Caco-2 (cell line): Measurements from ENCODE around the gene SDF4. TPM values are rescaled to one million over a fixed set of nuclear protein-coding genes. Genes with fewer than 3 reads are reported as not detected.

Experiments
- BruUV-seq: library from RNA; stranded (reverse); fragments of 400-500 nt; replicated peaks from 2 replicates; lab custom pipeline; 2021; lab: Mats Ljungman, UMichigan
- CTCF ChIA-PET: fragments of 300-600 bp; sonication (Branson Sonifier 250); formaldehyde crosslinking; loops from one replicate; lab custom pipeline; 2022; ENCODE audit warnings: antibody characterized with exemption; lab: Charles Lee
- POLR2A ChIA-PET: fragments of 300-600 bp; sonication (Branson Sonifier 250); formaldehyde crosslinking; loops from one replicate; lab custom pipeline; 2022; ENCODE audit warnings: antibody characterized with exemption; lab: Charles Lee
- DNase-seq, 2 experiments: peaks; one replicate each; pipeline versions ENCODE4 v3.0.0 to v3.0.0-alpha.2; 2020 to 2022
- H3K27me3 ChIP-seq: replicated peaks from 2 replicates; pipeline ENCODE4 v1.6.0; 2011; ENCODE audit warnings: low read length; ENCODE audit not compliant: control insufficient read depth, insufficient read depth
- H3K36me3 ChIP-seq: 2 replicates; pipeline ENCODE4 v1.5.1; 2011; ENCODE audit warnings: low read length; ENCODE audit not compliant: control insufficient read depth, insufficient read depth
- H3K4me1 ChIP-seq: fragments of 250-450 bp; sonication (Bioruptor Pico); 2 replicates; pipeline ENCODE4 v1.5.1; 2020; ENCODE audit warnings: mild to moderate bottlenecking
- H3K4me3 ChIP-seq: 2 replicates; pipeline ENCODE4 v1.5.1; 2011; ENCODE audit warnings: low read depth, mild to moderate bottlenecking, control low read depth, low read length
- H3K9me3 ChIP-seq: fragments of 250-450 bp; sonication (Bioruptor Pico); 2 replicates; pipeline ENCODE4 v1.5.1; 2020; ENCODE audit warnings: mild to moderate bottlenecking, moderate library complexity
- H3K27ac Mint-ChIP-seq: one replicate; pipeline ENCODE4 v1.8.0; 2022; ENCODE audit warnings: mixed read lengths; ENCODE audit not compliant: unreplicated experiment
- H3K27me3 Mint-ChIP-seq: one replicate; pipeline ENCODE4 v1.8.0; 2022; ENCODE audit warnings: mixed read lengths; ENCODE audit not compliant: insufficient read depth, unreplicated experiment
- H3K36me3 Mint-ChIP-seq: one replicate; pipeline ENCODE4 v1.8.0; 2022; ENCODE audit warnings: mild to moderate bottlenecking, mixed read lengths; ENCODE audit not compliant: insufficient read depth, unreplicated experiment
- H3K4me1 Mint-ChIP-seq: one replicate; pipeline ENCODE4 v1.8.0; 2022; ENCODE audit warnings: low read depth, mixed read lengths; ENCODE audit not compliant: unreplicated experiment
- H3K4me3 Mint-ChIP-seq: one replicate; pipeline ENCODE4 v1.8.0; 2022; ENCODE audit warnings: mild to moderate bottlenecking, moderate library complexity, mixed read lengths; ENCODE audit not compliant: unreplicated experiment
- H3K9me3 Mint-ChIP-seq: one replicate; pipeline ENCODE4 v1.8.0; 2022; ENCODE audit warnings: mixed read lengths; ENCODE audit not compliant: unreplicated experiment
- intact Hi-C: fragments of 100-400 bp; cut with micrococcal nuclease; formaldehyde crosslinking; loops from one replicate; pipeline ENCODE4 v1.10.0; 2022; ENCODE audit not compliant: unreplicated experiment
- total RNA-seq: library from RNA; stranded (reverse); gene quantifications from 2 replicates; pipeline ENCODE4 v1.2.3, GENCODE V29; 2022
- TF ChIP-seq, protein P1 (sequence below), 2 experiments: fragments of 200-600 bp in 1 of 2; IDR thresholded peaks; 1 replicate in 1 of 2; 2 replicates in 1 of 2; pipeline versions ENCODE4 v1.5.1 to v1.8.0; 2011 to 2022; ENCODE audit warnings: antibody characterized with exemption in 1 of 2, control low read depth in 1 of 2, inconsistent platforms in 1 of 2, low read depth in 1 of 2, low read length in 1 of 2, mild to moderate bottlenecking in 1 of 2, moderate library complexity in 1 of 2; ENCODE audit not compliant: insufficient read depth in 1 of 2, severe bottlenecking in 1 of 2, unreplicated experiment in 1 of 2

The SDF4 gene
- total RNA-seq, 1 experiment from 2014 or later, result 140 TPM

DNA sequence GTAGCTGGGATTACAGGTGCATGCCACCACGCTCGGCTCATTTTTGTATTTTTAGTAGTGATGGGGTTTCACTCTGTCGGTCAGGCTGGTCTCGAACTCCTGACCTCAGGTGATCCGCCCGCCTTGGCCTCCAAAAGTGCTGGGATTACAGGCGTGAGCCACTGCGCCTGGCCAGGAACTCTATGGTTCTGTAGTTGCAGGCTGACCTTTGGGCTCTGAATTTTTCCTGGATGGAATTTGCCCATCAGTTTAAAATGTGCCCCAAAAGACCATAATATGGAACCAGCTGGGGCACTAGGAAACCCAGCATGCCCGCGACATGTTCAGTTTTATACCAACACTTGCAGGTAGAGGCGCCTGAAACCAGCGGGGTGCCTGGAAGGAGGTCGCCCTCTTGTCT is 46.8 kb upstream of the SDF4 start:
- Mint-ChIP-seq H3K4me3 (no peak overlapping the region), H3K9me3 (no peaks in the 10 kb centered on the region), H3K27me3 (no peaks in the 10 kb centered on the region), H3K36me3 (no peaks in the 10 kb centered on the region), H3K4me1 (no peaks in the 10 kb centered on the region), H3K27ac (no peak overlapping the region)
- Histone ChIP-seq H3K9me3 (no peaks in the 10 kb centered on the region), H3K4me3 (no peak overlapping the region), H3K36me3 (no peaks in the 10 kb centered on the region), H3K4me1 (0 out of 2 replicates have a peak, but pooled peaks cover 6% of the 10 kb centered on the region), H3K27me3 (no peaks in the 10 kb centered on the region)
- ChIA-PET POLR2A (no interaction called here), CTCF (interaction anchor here (0.6 kb wide), 1 partner anchor 15 kb away, joined by 3 read pairs; no protein-coding TSS in a partner anchor)
- BruUV-seq, result no TSS peak
- no peak for DNase-seq
- intact Hi-C loops, result no loop called here
- TF ChIP-seq, protein P1, sequence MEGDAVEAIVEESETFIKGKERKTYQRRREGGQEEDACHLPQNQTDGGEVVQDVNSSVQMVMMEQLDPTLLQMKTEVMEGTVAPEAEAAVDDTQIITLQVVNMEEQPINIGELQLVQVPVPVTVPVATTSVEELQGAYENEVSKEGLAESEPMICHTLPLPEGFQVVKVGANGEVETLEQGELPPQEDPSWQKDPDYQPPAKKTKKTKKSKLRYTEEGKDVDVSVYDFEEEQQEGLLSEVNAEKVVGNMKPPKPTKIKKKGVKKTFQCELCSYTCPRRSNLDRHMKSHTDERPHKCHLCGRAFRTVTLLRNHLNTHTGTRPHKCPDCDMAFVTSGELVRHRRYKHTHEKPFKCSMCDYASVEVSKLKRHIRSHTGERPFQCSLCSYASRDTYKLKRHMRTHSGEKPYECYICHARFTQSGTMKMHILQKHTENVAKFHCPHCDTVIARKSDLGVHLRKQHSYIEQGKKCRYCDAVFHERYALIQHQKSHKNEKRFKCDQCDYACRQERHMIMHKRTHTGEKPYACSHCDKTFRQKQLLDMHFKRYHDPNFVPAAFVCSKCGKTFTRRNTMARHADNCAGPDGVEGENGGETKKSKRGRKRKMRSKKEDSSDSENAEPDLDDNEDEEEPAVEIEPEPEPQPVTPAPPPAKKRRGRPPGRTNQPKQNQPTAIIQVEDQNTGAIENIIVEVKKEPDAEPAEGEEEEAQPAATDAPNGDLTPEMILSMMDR (IDR thresholded peaks at IDR 0.05; ENCODE audit: insufficient read depth in 1 of 2, low read depth in 1 of 2, low read length in 1 of 2, severe bottlenecking in 1 of 2, unreplicated experiment in 1 of 2), result no peak

DNA sequence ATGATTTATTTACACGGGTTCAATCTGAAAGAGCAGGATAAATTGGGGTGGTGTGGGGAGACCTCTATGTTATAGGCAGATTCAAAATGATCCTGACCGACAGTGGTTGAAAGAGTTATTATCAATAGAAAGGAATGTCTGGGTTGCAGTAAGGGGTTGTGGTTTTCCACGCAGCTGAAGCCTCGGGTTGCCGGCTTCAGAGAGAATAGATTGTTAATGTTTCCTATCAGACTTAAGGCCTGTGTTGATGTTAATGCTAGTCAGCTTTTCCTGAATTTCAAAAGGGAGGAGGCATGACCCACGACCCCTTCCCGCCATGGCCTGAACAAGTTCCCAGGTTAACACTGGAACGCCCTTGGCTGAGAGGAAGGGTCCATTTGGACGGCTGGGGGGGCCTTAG is 44.0 kb upstream of the SDF4 start:
- H3K4me3 ChIP-seq, result no peak overlapping the region
- TF ChIP-seq, protein P1 (IDR thresholded peaks at IDR 0.05; ENCODE audit: insufficient read depth in 1 of 2, low read depth in 1 of 2, low read length in 1 of 2, severe bottlenecking in 1 of 2, unreplicated experiment in 1 of 2), result no peak
- no peak for DNase-seq
- no peaks in the 10 kb centered on the region for H3K36me3 ChIP-seq
- CTCF ChIA-PET, result interaction anchor here (0.6 kb wide), 1 partner anchor 113 kb away, joined by 9 read pairs; no protein-coding TSS in a partner anchor
- H3K4me1 ChIP-seq, result 0 out of 2 replicates have a peak, but pooled peaks cover 6% of the 10 kb centered on the region
- Mint-ChIP-seq H3K9me3 (no peaks in the 10 kb centered on the region), H3K4me1 (no peaks in the 10 kb centered on the region), H3K27ac (no peak overlapping the region), H3K36me3 (peaks cover 13% of the 10 kb centered on the region), H3K4me3 (no peak overlapping the region), H3K27me3 (no peaks in the 10 kb centered on the region)
- POLR2A ChIA-PET, result no interaction called here
- intact Hi-C loops, result no loop called here
- no peaks in the 10 kb centered on the region for H3K9me3 ChIP-seq
- no peaks in the 10 kb centered on the region for H3K27me3 ChIP-seq
- no TSS peak for BruUV-seq

DNA sequence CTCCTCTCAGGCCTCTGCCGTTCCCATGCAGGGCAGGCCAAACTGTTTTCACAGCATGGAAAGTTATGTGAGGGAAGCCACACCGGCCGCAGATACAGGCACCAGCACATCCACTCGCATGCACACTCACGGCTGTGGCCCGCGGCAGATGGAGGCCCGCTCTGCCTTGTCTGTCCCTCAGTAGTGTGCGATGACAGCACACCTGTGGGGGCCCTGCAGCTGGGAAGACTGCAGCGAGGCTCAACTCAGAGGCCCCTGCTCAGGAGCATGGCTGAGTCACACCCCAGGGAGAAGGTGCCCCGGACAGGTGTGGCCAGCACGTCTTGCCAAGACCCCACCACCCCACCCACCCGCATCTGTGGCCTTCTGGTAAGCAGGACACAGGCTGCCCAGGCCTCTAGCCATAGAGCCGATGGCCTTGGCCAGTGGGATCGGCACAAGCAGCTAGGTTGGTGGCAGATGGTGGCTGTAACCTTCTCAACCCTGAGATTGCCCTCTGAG is 43.2 kb upstream of the SDF4 start:
- H3K4me1 Mint-ChIP-seq, result no peaks in the 10 kb centered on the region
- ChIA-PET POLR2A (no interaction called here), CTCF (interaction anchor here (0.6 kb wide), 1 partner anchor 112 kb away, joined by 9 read pairs; no protein-coding TSS in a partner anchor)
- no peaks in the 10 kb centered on the region for H3K27me3 Mint-ChIP-seq
- Histone ChIP-seq H3K36me3 (no peaks in the 10 kb centered on the region), H3K27me3 (no peaks in the 10 kb centered on the region), H3K9me3 (no peaks in the 10 kb centered on the region), H3K4me3 (no peak overlapping the region), H3K4me1 (0 out of 2 replicates have a peak, but pooled peaks cover 6% of the 10 kb centered on the region)
- BruUV-seq, result no TSS peak
- intact Hi-C loops, result no loop called here
- peaks cover 22% of the 10 kb centered on the region for H3K36me3 Mint-ChIP-seq
- H3K4me3 Mint-ChIP-seq, result peak overlapping the region; percentile 75
- H3K27ac Mint-ChIP-seq, result no peak overlapping the region
- no peak for DNase-seq
- H3K9me3 Mint-ChIP-seq, result no peaks in the 10 kb centered on the region
- TF ChIP-seq, protein P1 (IDR thresholded peaks at IDR 0.05; ENCODE audit: insufficient read depth in 1 of 2, low read depth in 1 of 2, low read length in 1 of 2, severe bottlenecking in 1 of 2, unreplicated experiment in 1 of 2), result no peak
